Pulmonary artery endothelial cell (primary cell): ENCODE data around the gene KRTAP6-2. TPM values are rescaled to one million over a fixed set of nuclear protein-coding genes. Genes with fewer than 3 reads are reported as not detected.

Source experiments
- DNase-seq: peaks from one replicate; pipeline ENCODE4 v3.0.0-alpha.2; 2011; ENCODE audit warnings: low read depth, low spot score
- total RNA-seq: library from RNA; depleted of rRNA; stranded (reverse); fragments of >200 nt; gene quantifications from 2 replicates; pipeline ENCODE4 v1.2.3, GENCODE V29; 2014

Gene KRTAP6-2, protein sequence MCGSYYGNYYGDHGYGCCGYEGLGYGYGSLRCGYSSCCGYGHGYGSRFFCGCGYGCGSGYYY
- not detected in 2 replicates for total RNA-seq

DNA sequence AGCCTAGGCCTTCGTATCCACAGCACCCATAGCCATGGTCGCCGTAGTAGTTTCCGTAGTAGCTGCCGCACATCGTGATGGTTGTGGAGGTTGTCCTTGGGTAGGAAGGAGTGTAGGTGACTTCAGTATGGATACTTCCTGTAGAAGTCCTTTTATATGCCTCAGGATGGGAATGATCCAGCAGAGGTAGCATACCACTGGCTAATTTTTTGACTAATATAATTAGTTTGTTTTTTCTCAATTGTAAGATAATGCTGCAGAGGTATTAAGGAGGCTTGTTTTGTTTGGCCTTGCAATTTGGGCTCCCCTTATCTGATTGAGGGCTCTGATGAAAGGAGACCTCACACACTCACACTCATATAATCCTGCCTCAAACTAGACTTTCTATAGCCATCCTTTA lies at the start of gene KRTAP6-2:
TSS of gene KRTAP6-2 (minus strand) at position 101 of the 400 bp plus-strand sequence. CDS start at position 73, 28 bp downstream.
- DNase-seq: no peak

DNA sequence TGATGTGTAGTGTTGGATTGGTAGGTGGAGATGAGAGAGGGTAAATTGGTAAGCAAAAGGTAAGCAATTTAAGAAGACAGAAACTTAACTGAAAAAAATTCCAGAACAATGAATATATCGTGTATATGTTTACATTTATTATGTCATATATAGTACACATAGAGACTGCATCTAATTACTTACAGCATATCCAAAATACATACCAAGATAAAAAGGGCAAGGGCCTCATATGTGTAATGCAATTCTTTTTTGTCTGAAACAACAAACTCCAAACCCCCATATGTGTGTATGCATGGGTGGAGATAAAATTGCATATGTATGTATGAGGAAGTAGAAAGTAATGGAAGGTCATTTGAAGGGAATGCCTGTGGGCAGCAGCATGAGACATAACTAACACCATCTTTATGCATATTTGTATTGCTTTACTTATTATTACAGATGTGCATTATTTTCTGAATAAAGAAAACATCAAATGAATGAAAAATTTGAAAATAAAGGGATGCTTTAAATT lies 48.3 kb upstream of the KRTAP6-2 start:
- no peak for DNase-seq

DNA sequence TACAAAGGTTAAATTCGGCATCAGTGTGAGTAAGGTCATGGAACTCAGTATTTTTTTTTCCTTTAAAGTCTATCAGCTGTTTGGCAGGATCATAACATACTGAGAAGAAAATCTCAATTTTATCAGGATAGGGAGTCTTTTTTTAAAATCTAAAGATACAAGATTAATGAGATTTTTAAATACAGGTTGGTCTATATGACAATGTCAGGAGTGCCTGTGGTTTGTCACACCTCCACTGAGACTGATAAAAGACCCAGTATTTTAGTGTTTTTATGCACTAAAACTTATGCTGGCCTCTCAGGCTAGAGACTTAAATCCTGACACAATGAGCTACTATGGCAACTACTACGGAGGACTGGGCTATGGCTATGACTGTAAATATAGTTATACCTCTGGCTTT lies 43.9 kb upstream of the KRTAP6-2 start, which contains the start of gene KRTAP20-3:
TSS of gene KRTAP20-3 (plus strand) at position 301 of the 400 bp plus-strand sequence.
- DNase-seq: no peak

DNA sequence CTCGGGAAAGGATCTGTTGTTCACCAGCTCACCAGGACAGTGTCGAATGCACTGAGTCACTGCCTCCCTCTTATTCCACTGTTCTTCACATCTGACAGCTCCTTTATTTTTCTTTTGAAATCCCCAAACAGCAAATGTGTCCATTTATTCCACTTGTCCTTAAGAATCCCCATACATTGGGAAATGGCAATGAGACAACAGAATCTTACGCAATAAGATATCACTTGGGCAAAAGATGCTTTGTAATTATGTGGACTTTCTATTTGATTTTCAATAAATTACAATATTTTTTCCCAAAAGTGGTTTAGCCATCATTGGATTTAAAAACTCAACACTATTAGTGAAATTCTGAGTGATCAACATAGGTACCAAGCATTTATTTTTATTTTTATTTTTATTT lies 40.0 kb upstream of the KRTAP6-2 start:
- no peak for DNase-seq

DNA sequence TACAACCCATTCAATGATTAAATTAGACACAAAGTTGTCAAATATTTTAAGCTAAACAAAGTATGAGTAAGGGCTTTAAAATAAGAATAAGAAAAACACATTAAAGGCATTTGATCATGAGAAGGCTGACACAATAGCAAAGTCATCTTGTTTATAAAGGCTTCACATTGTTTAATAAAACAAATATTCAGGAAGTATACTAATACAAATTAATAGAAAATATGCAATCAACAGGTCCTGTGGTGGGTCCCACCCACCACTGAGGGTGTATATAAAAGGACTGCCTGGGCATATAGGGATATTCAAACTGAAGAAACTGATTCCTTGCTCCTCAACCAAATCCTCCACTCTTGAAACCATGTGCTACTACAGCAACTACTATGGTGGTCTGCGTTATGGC lies 36.2 kb upstream of the KRTAP6-2 start, which contains the start of gene KRTAP20-2:
TSS of gene KRTAP20-2 (plus strand) at position 301 of the 400 bp plus-strand sequence. CDS start at position 359, 58 bp downstream.
- DNase-seq: no peak

DNA sequence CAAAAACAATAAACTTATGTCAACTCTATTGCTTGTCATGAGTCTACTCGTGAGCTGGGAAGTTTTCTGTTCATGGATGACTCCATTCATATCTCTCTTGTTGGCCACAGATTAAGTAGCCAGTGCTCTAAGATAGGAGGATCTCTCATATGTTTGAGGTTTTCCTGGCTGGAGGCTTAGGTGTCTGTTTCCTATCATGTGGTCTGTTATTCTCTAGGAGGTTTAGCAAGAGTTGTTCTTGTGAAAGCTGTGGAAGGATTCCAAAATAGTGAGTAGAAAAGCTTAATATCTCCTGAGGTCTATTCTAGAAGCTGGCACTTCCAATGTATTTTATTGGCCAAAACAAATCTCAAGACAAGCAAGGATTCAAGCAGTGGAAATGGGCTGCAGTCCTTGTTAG lies 30.5 kb upstream of the KRTAP6-2 start:
- no peak for DNase-seq

DNA sequence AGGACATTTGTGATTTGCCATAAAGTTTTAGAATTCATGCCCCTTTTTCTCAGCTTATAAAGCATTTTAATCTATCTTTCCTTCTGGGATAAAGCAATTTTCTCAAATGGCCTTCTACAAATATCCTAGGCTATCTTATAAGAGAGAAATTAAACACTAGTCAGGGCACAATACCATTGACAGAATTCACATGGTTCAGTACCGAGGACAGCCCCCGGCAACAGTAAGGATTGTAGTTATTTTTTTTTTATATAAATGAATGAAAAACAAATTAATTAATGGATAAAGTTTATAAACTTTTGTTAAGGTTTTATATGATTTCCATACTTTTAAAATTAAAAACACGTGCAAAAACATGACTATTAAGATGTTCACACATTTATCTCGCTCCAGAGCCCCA lies 29.4 kb upstream of the KRTAP6-2 start:
- DNase-seq: no peak

DNA sequence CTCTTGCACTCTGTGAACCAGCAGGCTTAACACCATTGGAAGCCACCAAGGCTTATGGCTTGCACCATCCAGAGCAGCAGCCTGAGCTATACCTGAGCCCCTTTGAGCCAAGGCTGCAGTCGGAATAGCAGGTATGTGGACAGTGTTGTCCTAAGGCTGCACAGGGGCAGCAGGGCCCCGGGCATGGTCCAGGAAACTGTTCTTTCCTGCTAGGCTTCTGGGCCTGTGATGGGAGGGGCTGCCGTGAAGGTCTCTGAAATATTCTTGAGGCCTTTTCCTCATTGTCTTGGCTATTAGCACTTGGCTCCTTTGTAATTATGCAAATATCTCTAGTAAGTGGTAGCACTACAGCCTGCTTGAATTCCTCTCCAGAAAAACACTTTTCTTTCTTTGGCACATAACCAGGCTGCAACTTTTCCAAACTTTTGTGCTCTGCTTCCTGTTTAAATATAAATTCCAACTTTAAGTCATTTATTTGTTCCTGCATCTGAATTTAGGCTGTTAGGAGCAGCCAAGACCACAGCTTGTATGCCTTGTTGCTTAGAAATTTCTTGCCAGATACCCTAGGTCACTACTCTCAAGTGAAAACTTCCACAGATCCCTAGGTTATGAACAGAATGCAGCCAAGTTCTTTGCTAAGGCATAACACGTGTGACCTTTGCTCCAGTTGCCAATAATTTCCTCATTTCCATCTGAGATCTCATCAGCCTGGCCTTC lies 26.9 kb upstream of the KRTAP6-2 start:
- no peak for DNase-seq

DNA sequence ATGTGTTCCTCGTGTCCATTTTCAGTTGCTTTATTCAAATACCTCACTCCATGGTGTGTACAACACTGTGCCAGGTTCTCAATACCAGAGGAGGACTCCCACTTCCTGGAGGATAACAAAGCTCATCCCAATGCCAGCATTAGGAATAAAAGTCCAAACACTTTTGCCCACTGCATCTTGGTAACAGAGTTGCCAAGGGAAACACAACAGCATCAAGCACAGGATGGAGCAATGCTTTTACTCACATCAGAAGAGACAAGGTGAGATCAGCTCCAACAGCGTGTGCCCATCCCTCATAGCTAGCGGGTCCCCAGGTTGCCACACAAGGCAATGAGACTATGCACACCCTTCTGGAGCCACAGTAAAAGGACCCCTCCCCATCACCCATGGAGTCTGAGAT lies 24.7 kb upstream of the KRTAP6-2 start:
- no peak for DNase-seq

DNA sequence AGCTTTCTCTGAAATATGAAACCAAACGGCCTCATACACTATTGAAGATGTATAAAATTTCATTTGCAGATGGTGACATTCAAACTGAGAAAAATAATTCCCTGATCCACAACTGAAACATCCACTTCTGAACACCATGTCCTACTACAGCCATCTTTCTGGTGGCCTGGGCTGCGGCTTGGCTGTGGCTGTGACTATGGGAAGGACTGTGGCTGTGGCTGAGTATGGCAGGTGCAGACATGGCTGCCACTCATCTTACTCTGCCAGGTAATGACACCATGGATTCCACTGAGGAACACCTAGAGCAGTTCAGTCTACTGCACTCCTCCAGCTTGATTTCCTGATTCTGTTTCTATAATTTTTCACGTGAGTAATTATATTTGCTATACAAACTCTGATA lies 21.8 kb upstream of the KRTAP6-2 start, which contains the start of gene KRTAP20-4:
TSS of gene KRTAP20-4 (plus strand) at position 106 of the 400 bp plus-strand sequence.
- DNase-seq: no peak

DNA sequence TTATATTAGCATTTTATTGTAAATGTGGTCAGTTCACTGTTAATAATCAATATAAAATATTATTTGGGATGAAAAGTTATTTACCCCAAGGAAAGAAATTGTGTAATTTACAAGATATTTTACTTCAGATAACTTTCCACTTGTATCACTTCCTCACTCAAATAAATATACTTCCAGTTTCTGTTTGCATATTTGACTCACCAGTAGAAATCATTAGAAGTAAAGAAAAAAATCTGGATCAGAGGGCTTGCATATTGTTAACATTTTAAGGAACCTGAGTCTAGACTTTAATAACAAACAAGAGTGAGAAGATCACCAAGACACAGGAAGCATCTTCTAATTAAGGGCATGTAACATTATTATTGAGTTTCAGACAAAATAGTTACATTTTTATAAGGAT lies 21.4 kb upstream of the KRTAP6-2 start:
- DNase-seq: no peak

DNA sequence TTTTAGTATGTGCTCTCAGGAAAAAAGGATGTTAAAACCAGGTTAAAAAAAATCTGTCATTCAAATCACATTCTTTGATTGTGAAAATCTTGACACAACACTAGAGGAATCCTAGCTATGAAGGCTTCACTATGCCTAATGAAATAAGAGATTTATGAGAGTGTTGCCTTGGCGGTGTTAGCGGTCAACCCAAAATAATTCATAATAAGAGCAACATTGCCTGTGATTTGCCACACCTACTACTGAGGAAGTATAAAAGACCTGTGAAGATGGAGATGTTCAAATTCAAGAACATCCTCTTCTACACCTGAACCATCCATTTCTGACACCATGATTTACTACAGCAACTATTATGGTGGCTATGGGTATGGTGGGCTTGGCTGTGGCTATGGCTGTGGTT lies 17.4 kb upstream of the KRTAP6-2 start, which contains the start of gene KRTAP20-1:
TSS of gene KRTAP20-1 (plus strand) at position 301 of the 400 bp plus-strand sequence. CDS start at position 331, 30 bp downstream.
- no peak for DNase-seq

DNA sequence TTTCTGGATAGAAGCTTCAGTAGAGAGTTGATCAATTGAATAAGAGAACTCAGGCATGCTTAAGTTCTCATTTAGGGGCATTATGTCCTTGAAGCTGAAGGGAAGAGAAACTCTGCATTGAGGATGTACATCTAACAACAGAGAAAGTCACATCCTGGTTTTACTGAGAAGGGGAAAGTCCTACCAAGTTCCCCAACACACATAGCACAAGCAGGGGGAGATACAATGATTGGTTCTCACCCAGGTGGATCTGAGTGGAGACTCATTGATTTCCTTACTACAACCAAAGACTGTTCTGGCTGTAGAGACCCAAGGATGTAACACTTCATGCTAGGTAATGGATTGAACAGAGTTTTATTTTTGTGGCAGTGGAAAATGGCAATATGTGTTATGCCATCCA lies 16.5 kb upstream of the KRTAP6-2 start:
- no peak for DNase-seq

DNA sequence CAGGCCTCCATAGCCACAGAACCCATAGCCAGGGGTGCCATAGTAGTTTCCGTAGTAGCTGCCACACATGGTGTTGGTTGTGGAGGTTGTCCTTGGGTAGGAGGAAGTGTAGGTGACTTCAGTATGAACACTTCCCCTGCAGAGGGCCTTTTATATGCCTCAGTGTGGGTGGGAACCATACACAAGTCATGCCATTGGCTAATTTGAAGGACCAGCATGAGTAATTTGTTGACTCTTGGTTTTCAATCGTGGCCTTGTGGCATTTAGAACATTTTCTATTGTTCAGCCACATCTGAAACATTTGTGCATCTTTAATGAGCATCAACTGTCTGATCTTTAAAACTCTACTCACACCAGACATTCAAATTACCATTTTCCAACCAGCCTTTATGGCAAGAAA lies 15.1 kb upstream of the KRTAP6-2 start, which contains the start of gene KRTAP6-1:
TSS of gene KRTAP6-1 (minus strand) at position 95 of the 400 bp plus-strand sequence. CDS start at position 69, 26 bp downstream.
- DNase-seq: no peak

DNA sequence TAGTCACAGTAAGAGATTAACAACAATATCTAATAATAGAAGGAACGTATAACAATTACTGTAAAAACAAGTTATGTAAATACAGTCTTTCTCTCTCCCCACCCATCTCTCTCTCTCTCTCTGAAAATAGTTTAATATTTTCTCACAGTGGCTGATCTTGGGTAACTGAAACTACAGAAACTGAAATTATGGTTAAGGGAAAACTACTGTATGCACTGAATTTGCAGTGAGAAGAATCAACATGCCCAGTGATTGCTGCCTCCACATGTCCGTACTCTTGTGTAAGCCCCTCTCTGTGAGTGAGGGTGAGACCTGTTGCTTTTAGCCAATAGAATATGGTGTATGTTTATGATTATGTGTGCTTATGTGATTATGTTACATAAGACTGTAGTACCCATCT lies 13.4 kb upstream of the KRTAP6-2 start:
- DNase-seq: no peak

DNA sequence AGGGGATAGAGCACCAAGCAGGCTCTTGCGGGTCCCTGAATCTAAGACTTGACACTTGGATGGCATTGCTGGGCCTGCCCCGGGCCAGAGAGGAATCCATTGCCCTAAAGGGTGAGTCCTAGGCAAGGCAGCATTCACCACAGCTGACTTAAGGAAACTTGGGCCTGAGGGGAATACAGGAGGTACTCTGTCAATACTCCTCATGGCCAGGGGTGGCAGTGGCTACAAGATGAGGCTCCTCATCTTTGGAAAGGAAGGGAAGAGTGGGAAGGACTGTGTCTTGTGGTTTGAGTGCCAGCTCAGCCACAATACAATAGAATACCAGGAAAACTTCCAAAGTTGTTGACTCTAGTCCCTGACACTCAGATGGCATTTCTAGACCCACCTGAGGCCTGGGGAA lies 7.3 kb upstream of the KRTAP6-2 start:
- no peak for DNase-seq

DNA sequence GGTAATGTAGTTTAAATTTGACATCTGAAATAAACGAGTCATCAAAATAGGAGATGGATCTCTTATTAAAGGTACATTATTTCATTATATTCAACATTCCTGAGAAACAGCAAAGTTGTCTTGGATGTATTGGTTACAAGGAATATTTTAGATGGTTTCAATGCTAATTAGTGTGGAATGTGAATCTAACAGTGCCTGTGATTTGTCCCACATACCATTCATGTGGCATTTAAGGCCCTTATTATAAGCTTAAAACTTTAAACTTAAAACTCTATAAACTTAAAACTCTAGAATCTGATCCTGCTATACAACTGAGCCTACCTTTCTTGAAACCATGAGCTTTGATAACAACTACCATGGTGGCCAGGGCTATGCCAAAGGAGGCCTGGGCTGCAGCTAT lies 2.1 kb upstream of the KRTAP6-2 start, which contains the start of gene KRTAP22-1:
TSS of gene KRTAP22-1 (plus strand) at position 301 of the 400 bp plus-strand sequence.
- no peak for DNase-seq

DNA sequence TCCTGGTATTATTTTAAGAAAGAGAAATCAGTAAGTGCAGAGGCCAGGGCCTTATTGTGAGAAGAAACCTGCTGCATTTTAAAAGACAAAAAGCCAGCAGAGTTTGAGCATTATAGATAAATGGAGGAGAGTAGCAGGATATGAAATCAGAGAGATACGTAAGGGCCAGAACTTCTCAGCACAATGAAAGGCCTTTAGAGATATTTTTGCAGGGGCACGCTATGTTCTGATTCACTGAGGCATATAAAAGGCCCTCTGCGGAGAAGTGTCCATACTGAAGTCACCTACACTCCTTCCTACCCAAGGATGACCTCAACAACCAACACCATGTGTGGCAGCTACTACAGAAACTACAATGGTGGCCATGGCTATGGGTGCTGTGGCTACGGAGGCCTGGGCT lies 6.6 kb downstream of the KRTAP6-2 start, which contains the start of gene KRTAP6-3:
TSS of gene KRTAP6-3 (plus strand) at position 301 of the 400 bp plus-strand sequence. CDS start at position 307, 6 bp downstream.
- DNase-seq: no peak

DNA sequence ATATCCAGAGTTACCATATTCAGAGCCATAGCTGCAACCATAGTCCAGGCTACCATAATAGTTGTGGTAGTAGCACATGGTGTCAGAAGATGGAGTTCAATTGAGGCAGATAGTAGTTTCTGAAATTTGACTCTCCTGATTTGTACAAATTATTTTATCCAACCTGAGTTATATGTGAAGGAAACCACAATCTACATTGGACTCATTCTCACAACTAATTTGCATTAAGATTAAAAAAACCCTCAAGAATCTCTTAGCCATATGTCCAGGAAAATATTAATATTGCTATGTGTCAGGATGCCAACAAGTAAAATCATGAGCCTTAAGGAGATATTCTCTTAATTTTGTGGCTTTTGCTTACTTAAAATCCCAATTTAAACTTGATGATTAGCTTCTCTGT lies 8.4 kb downstream of the KRTAP6-2 start, which contains the start of gene KRTAP22-2:
TSS of gene KRTAP22-2 (minus strand) at position 101 of the 400 bp plus-strand sequence.
- no peak for DNase-seq

DNA sequence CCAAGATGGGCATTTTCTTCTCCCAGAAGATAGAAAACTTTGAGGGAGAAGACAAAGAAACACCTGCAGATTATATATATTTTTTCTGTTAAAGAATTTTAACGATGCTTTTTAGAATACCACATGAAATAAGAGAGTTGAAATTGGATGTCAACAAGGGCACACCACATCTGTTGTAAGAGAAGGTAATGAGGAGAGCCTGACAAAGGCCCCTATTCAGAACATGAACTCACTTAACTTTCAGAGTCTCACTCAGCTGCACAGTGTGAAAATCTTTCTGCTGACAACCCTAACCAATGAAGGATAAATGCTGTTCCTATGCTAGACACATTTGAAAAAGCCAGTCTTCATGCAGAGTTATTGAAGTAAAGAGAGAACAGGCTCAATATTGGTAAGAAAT lies 15.8 kb downstream of the KRTAP6-2 start:
- no peak for DNase-seq

DNA sequence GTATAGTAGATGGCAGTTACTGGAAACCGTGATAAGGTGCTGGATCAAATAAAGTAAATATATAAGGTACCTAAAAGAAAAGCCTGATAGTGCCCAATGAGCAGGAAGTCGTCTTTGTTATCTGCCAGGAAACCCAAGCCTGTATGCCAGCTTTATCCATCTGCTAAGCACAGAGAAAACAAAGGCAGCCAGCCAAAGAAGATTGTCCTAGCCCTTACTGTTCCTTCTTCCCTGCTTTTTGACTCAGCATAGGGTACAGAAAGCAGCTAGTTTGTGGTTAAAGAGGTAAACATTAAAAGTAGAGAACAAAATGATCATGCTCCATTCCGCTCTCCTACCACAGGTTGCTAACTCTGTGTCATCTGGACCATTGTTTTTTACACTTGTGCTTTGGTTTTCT lies 18.6 kb downstream of the KRTAP6-2 start:
- DNase-seq: no peak

DNA sequence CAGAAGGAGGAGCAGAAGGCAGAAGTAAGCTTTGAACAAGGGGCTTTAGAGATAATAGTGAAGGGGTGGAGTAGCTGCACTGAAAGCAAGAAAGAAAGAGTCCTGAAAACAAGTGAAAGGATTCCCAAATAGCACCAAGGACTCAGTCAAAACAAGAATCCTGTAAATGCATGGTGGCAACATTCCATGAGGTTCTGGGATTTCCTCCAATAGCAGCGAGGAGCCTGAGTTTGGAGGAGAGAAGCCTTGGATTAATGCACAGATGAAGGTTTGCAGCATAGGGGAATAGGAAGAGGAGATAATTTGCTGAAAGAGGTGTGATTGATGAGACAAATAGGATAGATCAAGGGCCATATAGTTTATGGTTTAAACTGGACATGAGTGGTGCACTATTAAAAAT lies 19.4 kb downstream of the KRTAP6-2 start:
- DNase-seq: no peak
